ENCODE data around the gene HAUS3. TPM values are rescaled to one million over a fixed set of nuclear protein-coding genes. Genes with fewer than 3 reads are reported as not detected.

The HAUS3 gene
- total RNA-seq, 1 experiment from 2014 or later, result 17.3 TPM

DNA sequence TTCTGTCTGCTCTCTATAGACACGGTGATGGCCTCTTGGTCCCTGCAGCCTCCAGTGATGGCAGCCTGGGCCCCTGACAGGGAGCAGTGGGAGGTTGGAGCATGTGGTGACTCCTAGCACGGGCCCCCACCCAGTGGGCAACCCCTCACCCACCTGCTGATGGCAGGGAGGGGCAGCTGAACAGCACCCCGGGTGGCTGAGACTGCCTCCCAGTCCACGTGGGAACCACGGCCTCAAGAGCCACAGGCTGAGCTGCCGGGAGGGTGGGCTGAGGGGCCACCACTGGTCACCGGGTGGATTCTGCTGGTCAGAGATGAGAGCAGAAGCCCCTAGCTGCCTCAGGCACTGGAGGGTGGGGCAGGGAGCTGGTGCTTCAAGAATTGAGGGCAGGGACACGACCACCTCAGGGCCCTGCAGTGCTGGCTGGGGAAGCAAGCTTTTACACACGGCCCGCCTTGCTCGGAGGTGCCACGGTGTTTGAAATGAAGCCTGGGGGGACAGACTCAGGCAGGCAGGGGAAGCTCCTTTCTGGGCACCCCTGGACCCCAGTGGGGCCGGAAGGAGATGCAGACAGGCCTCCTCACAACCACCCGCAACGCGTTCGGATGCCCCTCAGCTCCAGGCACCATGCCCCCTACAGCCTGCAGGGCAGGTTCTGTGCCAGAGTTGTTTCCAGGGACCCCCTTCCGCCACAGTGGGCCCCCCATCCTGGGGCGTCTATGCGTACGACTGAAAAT lies 6.3 kb upstream of the HAUS3 start:
- no TSS peak for BruUV-seq (replicated peaks)
- intact Hi-C loops (cut with micrococcal nuclease), result no loop called here
- Histone ChIP-seq H4K20me1 (ENCODE audit: insufficient read depth) (no peaks in the 10 kb centered on the region), H3K27ac (ENCODE audit: low read depth, low read length) (no peak overlapping the region), H3K9me3 (ENCODE audit: control insufficient read depth in 1 of 2, insufficient read depth in 1 of 2, low read depth in 1 of 2, low read length in 2 of 2) (no peaks in the 10 kb centered on the region), H3K9me2 (ENCODE audit: insufficient read depth) (no peaks in the 10 kb centered on the region), H3K36me3 (ENCODE audit: control insufficient read depth in 1 of 2, insufficient read depth in 2 of 2, low read length in 2 of 2) (no peaks in the 10 kb centered on the region), H3K9ac (ENCODE audit: low read length) (no peak overlapping the region), H3K4me3 (replicated peaks in 1 of 2; ENCODE audit: low read depth in 1 of 2, low read length in 2 of 2) (no peak overlapping the region), H3K27me3 (ENCODE audit: insufficient read depth, low read length) (no peaks in the 10 kb centered on the region), H3K4me1 (ENCODE audit: control insufficient read depth in 1 of 2, insufficient read depth in 2 of 2, low read length in 2 of 2) (peaks cover 2 to 13% of the 10 kb centered on the region in 2 experiments; a peak in 2 of 4 replicates), H3K4me2 (ENCODE audit: low read length) (no peak overlapping the region), H3K79me2 (ENCODE audit: insufficient read depth, low read length) (no peaks in the 10 kb centered on the region), H2AFZ (ENCODE audit: low read depth, low read length, poor library complexity, severe bottlenecking) (no peak overlapping the region)
- no peak for DNase-seq (ENCODE audit: low read depth, low spot score)
- ChIA-PET CTCF (no interaction called here), RAD21 (ENCODE audit: low non-redundant PET in 1 of 2, low total read pairs in 2 of 2, uncharacterized antibody in 2 of 2, unreplicated experiment in 2 of 2) (no interaction called here), POLR2A (no interaction called here)
- no peak for ATAC-seq
- TF ChIP-seq SIN3A (IDR thresholded peaks at IDR 0.05; ENCODE audit: low read depth), result no peak
- TF ChIP-seq EGR1 (IDR thresholded peaks at IDR 0.05; ENCODE audit: low read depth), result no peak
- TF ChIP-seq YY1 (IDR thresholded peaks at IDR 0.05; ENCODE audit: extremely low read depth, insufficient replicate concordance, low read depth, low read length), result no peak
- TF ChIP-seq EZH2 (IDR thresholded peaks at IDR 0.05), result no peak
- TF ChIP-seq JUND (IDR thresholded peaks at IDR 0.05), result no peak
- TF ChIP-seq ELF1 (IDR thresholded peaks at IDR 0.05; ENCODE audit: borderline replicate concordance, low read depth), result no peak
- TF ChIP-seq POLR2AphosphoS5 (IDR thresholded peaks at IDR 0.05; ENCODE audit: low read depth, low read length), result no peak
- no peak for TF ChIP-seq ZFX (IDR thresholded peaks at IDR 0.05)
- TF ChIP-seq, protein P1, sequence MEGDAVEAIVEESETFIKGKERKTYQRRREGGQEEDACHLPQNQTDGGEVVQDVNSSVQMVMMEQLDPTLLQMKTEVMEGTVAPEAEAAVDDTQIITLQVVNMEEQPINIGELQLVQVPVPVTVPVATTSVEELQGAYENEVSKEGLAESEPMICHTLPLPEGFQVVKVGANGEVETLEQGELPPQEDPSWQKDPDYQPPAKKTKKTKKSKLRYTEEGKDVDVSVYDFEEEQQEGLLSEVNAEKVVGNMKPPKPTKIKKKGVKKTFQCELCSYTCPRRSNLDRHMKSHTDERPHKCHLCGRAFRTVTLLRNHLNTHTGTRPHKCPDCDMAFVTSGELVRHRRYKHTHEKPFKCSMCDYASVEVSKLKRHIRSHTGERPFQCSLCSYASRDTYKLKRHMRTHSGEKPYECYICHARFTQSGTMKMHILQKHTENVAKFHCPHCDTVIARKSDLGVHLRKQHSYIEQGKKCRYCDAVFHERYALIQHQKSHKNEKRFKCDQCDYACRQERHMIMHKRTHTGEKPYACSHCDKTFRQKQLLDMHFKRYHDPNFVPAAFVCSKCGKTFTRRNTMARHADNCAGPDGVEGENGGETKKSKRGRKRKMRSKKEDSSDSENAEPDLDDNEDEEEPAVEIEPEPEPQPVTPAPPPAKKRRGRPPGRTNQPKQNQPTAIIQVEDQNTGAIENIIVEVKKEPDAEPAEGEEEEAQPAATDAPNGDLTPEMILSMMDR (IDR thresholded peaks at IDR 0.05 in 2 of 3, conservative IDR thresholded peaks at IDR 0.05 in 1 of 3; ENCODE audit: borderline replicate concordance in 1 of 3, insufficient read depth in 1 of 3, low read depth in 2 of 3, low read length in 2 of 3), result no peak
- no peak for TF ChIP-seq CBX3 (IDR thresholded peaks at IDR 0.05; ENCODE audit: low read depth)
- no peak for TF ChIP-seq FOSL1 (IDR thresholded peaks at IDR 0.05; ENCODE audit: low read depth)
- TF ChIP-seq CEBPB (IDR thresholded peaks at IDR 0.05; ENCODE audit: low read depth), result no peak
